Smooth muscle cell (in vitro differentiated cells): ENCODE results near the gene EXOG. TPM values are rescaled to one million over a fixed set of nuclear protein-coding genes. Genes with fewer than 3 reads are reported as not detected.

Experiments
- DNase-seq: peaks from one replicate; lab custom pipeline; 2025; ENCODE audit not compliant: unreplicated experiment; lab: John Stamatoyannopoulos, UW
- H2AFZ ChIP-seq: fragments of 200-600 bp; sonication (generic); 2 replicates; pipeline ENCODE4 v1.6.0; 2016; ENCODE audit warnings: antibody characterized with exemption, low read depth, mild to moderate bottlenecking
- H3F3A ChIP-seq: fragments of 200-600 bp; sonication (generic); 2 replicates; pipeline ENCODE4 v1.6.0; 2017; ENCODE audit warnings: antibody characterized with exemption, low read depth
- H3K27ac ChIP-seq: fragments of 200-600 bp; sonication (generic); 2 replicates; pipeline ENCODE4 v1.5.1; 2016; ENCODE audit warnings: low read depth, mild to moderate bottlenecking
- H3K27me3 ChIP-seq: fragments of 200-600 bp; sonication (generic); 2 replicates; pipeline ENCODE4 v1.6.1; 2016; ENCODE audit warnings: low read depth, mild to moderate bottlenecking
- H3K36me3 ChIP-seq: fragments of 200-600 bp; sonication (generic); 2 replicates; pipeline ENCODE4 v1.5.1; 2016; ENCODE audit warnings: low read depth
- H3K4me1 ChIP-seq: fragments of 200-600 bp; sonication (generic); 2 replicates; pipeline ENCODE4 v1.5.1; 2016; ENCODE audit warnings: low read depth
- H3K4me2 ChIP-seq: fragments of 200-600 bp; sonication (generic); 2 replicates; pipeline ENCODE4 v1.6.0; 2016; ENCODE audit warnings: mild to moderate bottlenecking
- H3K4me3 ChIP-seq: fragments of 200-600 bp; sonication (generic); 2 replicates; pipeline ENCODE4 v1.5.1; 2016; ENCODE audit warnings: mild to moderate bottlenecking
- H3K79me2 ChIP-seq: fragments of 200-600 bp; sonication (generic); 2 replicates; pipeline ENCODE4 v1.6.0; 2016; ENCODE audit warnings: low read depth, mild to moderate bottlenecking
- H3K9ac ChIP-seq: fragments of 200-600 bp; sonication (generic); 2 replicates; pipeline ENCODE4 v1.6.0; 2016; ENCODE audit warnings: low read depth
- H3K9me3 ChIP-seq: fragments of 200-600 bp; sonication (generic); replicated peaks from 2 replicates; pipeline ENCODE4 v1.5.1; 2016; ENCODE audit warnings: low read depth
- H4K20me1 ChIP-seq: fragments of 200-600 bp; sonication (generic); 2 replicates; pipeline ENCODE4 v1.6.0; 2016; ENCODE audit warnings: low read depth
- CTCF ChIP-seq: fragments of 200-600 bp; sonication (generic); IDR thresholded peaks from 2 replicates; pipeline ENCODE4 v1.5.1; 2017; ENCODE audit warnings: borderline replicate concordance, mild to moderate bottlenecking, antibody characterized with exemption; ENCODE audit not compliant: insufficient read depth, poor library complexity, severe bottlenecking
- WGBS: methylation state at CpG from one replicate; pipeline ENCODE4 v1.1.7; 2016; ENCODE audit warnings: low lambda C conversion rate; 5-methylcytosine and 5-hydroxymethylcytosine counted together
- polyA plus RNA-seq: library from polyadenylated mRNA; unstranded; fragments of >200 nt; fragmentation: Nextera tagmentation; extraction: Ambion mirVana; gene quantifications from 2 replicates; pipeline ENCODE4 v1.2.1, GENCODE V29; 2016
- total RNA-seq: library from RNA; depleted of rRNA; stranded (reverse); fragments of >200 nt; gene quantifications from 2 replicates; pipeline ENCODE4 v1.2.3, GENCODE V29; 2014

The EXOG gene
- total and polyA plus RNA-seq, 2 experiments from 2014 or later: 3.9 to 5.2 TPM

GRCh38 chr3:38476157-38476756, 19.9 kb upstream of the EXOG start:
- no peaks in the 10 kb centered on the region for H3K27me3 ChIP-seq
- WGBS: 74% methylated on average over 5 of the region's 5 CpGs

GRCh38 chr3:38477057-38477820, 18.9 kb upstream of the EXOG start:
- Histone ChIP-seq H3K9ac (no peak overlapping the region), H3K4me3 (no peak overlapping the region), H3K9me3 (no peaks in the 10 kb centered on the region), H3K79me2 (no peaks in the 10 kb centered on the region), H3K27me3 (no peaks in the 10 kb centered on the region), H3K27ac (no peak overlapping the region), H3K4me2 (no peak overlapping the region), H3K36me3 (no peaks in the 10 kb centered on the region), H3F3A (no peaks in the 10 kb centered on the region), H3K4me1 (no peaks in the 10 kb centered on the region), H2AFZ (no peak overlapping the region), H4K20me1 (peaks cover 47% of the 10 kb centered on the region)
- WGBS: 97% methylated on average over 21 of the region's 21 CpGs
- TF ChIP-seq CTCF: no peak
- no peak for DNase-seq

More at GRCh38 chr3:38476157-38476756, 19.9 kb upstream of the EXOG start:
- TF ChIP-seq CTCF: no peak
- Histone ChIP-seq H3F3A (no peaks in the 10 kb centered on the region), H3K79me2 (peaks cover 4% of the 10 kb centered on the region), H3K36me3 (no peaks in the 10 kb centered on the region), H3K9ac (no peak overlapping the region), H2AFZ (no peak overlapping the region), H3K27ac (no peak overlapping the region), H3K4me1 (no peaks in the 10 kb centered on the region), H4K20me1 (peaks cover 57% of the 10 kb centered on the region), H3K9me3 (no peaks in the 10 kb centered on the region), H3K4me3 (no peak overlapping the region), H3K4me2 (no peak overlapping the region)
- no peak for DNase-seq

- WGBS: 95% methylated on average over 14 of the region's 15 CpGs
- Histone ChIP-seq H3K4me1 (no peaks in the 10 kb centered on the region), H3K9ac (no peak overlapping the region), H3F3A (no peaks in the 10 kb centered on the region), H3K4me3 (no peak overlapping the region), H3K27ac (no peak overlapping the region), H3K27me3 (no peaks in the 10 kb centered on the region), H3K36me3 (no peaks in the 10 kb centered on the region), H3K9me3 (no peaks in the 10 kb centered on the region), H2AFZ (no peak overlapping the region), H3K79me2 (no peaks in the 10 kb centered on the region), H3K4me2 (no peak overlapping the region), H4K20me1 (peaks cover 40% of the 10 kb centered on the region)
- no peak for TF ChIP-seq CTCF
- no peak for DNase-seq
These were observed 18.2 kb upstream of the EXOG start for GRCh38 chr3:38477839-38478450.
